ENCODE results near the gene EXOC2.

EXOC2 gene

DNA sequence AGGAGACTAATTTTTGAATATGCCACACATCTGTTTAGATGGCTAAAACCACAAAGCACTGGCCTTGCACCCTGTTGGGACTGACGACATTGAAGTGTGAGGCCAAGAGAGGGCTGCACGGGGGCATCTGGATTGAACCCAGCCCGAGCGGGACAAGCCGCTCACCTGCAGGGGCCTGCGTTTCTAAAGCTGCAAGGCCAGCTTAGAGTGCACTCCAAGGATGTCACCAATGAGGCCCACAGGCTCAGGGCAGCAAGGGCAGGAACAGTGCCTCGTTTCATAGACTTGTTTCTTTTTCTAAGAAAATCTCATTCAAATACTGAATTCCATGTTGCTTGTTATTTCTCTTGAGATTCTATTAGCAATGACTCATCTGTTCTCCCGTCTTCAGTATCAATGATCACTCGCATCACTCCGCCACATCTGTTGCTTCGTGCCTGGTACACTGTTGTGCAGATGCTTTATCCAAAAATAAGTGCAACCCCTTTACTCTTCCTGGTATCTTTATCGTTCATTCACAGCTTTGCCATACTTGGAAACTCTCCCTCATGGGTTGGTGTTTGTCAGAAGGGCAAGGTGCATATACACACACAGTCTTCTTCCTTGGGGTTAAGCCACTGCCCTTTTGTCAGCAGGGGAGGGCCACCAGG lies 181.3 kb downstream of the EXOC2 start:
- peak in 1 of 42 donors; percentile 10 for DNase-seq
- intact Hi-C loops (cut with DNase I): no loop called here

DNA sequence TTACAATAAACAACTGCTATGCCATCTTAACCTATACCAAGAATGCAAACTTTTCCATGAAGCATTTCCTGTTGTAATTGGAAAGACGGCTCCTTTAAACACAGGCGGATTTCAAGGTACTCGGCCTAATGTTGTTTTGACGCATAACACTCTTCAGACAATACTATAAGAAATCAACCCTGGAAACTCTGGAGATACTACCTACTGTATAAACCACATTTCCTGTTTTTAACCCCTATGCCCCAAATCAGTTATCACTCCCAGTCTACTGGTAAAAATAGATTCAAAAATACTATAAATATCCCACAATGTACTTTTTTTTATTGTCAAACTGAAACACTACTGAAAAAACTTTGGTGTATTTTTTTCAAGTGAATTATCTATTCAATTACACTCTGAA lies 183.3 kb downstream of the EXOC2 start:
- intact Hi-C loops (cut with DNase I): no loop called here
- no peak for DNase-seq

DNA sequence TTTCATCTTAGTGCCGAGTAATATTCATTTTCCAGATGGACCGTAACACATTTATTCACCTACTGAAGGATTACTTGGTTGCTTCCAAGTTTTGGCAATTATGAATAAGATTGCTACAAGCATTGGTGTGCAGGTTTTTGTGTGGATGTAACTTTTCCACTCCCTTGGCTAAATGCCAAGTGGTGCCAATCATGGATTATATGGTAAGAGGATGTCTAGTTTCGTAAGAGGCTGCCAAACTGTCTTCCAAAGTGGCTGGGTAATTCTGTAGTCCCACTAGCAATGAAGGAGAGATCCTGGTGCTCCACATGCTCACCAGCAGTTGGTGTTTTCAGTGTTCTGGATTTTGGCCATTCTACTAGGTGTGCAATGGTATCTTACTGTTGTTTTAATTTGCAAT lies 184.3 kb downstream of the EXOC2 start:
- DNase-seq: no peak
- intact Hi-C loops (cut with DNase I): no loop called here

DNA sequence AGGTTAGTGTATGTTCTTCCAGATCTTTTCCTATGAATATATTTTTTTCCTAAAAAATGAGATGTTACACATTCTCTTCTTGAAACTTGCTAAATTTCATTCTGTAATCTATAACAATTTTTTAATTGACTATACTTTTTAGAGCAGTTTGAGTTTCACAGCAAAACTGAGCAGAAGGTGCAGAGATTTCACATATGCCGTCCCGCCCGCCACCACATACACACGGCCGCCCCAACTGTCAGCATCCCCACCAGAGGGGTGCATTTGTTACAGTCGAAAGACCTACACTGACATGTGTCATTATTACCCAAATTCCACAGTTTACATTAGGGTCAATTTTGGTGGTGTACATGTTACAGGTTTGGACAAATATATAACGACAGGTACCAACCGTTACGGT lies 184.9 kb downstream of the EXOC2 start:
- intact Hi-C loops (cut with DNase I): no loop called here
- no peak for DNase-seq

DNA sequence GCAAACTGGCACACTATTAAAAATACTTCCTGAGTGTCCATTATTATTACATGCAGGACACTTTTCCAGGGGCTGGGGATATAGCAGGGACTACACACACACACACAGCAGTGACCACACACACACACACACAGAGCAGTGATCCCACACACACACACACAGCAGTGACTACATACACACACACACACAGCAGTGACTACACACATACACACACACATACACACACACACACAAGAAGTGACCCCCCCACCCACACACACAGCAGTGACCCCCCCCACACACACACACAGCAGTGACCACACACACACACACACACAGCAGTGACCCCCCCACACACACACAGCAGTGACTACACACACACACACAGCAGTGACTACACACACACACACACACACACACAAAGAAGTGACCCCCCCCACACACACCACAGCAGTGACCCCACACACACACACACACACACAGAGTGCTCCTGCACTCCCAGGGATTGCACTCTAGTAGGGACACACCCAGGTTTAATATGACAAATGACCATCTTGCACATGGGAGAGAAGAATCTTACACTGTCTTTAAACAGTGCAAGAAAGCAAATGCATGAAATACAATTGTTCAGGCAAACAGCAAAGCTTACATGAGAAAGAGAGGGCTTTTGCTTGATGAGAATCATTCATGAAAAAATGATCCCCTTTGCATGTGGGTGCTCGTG lies 185.9 kb downstream of the EXOC2 start:
- intact Hi-C loops (cut with DNase I): no loop called here
- no peak for DNase-seq

DNA sequence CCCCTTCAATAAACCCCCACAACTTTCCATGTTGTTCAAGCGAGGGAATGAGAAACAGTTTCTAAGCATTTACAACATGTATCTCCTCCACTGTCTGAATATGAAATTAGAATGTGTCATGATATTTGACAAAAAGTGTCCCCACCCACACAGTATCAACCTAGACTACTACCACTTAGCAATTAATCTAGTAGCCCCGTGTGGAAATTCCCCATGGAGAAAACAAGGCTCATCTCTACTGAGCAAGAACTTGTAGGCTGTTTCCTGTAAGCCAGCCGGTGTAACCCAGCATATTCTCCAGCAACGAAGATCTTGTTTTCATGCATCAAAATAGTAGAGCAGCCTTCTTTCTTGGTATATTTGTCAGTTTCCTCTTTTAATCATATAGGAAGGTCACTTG lies 186.4 kb downstream of the EXOC2 start:
- no peak for DNase-seq
- intact Hi-C loops (cut with DNase I): no loop called here

DNA sequence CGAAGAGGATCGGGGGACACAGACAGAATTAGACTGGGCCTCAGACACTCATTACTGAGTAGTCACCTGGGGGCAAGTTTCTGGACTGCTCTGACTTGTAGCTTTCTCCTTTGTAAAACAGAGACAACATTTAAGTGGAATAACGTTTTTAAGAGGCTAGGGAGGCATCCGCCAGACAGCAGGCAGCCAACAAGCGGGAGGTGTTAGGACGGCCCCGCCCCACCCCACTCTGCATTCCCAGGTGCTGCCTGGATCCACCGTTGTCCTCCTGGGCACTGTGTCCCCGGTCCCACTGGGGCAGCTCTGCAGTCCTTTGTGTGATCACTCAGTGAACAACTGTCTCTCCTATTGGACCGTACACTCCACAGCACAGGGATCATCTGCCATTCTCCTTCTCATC lies 187.6 kb downstream of the EXOC2 start:
- DNase-seq: no peak
- intact Hi-C loops (cut with DNase I): no loop called here

DNA sequence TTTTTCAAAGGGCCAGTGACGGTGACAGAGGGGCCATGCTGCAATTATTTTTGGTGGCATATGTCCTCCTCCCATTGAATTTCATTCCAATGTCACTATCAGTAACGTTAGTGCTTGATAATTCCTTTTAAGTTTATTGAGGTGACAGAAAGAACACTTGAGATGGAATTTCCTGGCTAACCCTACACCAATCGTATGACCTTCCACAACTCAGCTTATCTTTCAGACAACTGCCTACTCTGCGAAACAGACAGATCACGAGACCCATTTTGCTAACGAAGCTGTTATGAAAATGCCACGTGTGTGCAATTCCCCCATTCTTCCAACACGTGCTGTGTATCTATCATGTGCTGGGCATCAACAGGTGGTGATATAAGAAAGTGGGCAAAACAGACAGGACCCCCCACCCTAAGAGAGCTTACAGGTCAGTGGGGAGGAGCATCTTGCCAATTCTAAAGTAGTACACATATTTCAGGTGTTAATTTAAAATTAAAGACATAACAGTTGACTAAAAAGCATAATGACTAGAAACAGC lies 188.4 kb downstream of the EXOC2 start:
- intact Hi-C loops (cut with DNase I): no loop called here
- DNase-seq: no peak

DNA sequence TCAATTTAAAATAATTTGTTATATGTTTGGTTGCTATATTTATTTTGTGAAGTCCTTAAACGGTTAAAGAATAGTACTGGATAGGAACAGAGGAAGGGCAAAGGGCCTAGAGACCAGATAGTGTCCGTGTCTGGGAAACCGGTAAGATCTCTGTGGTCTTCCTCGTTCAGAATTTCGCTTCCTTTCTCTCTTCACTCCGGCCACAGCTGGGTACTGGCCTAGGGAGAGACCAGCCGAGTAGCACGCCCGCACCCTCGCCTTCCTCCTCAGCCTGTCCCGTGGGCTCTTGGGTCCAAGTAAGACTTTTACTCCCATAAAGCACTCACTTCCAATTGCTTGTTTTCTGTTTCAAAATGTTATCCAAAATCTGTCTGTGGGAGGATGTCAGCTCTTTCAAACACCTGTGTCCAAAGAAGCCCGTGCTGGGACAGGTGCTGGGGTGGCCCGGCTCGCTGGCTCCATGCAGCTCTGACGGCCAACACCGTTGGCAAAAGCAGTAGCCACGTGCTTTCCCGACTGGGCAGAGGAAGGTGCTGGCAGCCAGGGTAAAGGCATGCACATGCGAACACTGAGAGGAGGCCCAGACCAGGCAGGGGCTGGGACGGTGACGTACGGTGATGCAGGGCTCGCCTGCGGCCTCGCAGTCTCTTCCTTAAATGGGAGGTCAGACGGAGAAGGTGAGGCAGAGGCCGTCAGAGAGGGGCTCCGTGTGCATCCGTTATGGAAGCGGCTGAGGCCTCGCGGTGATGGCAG lies 189.2 kb downstream of the EXOC2 start:
- no peak for DNase-seq
- intact Hi-C loops (cut with DNase I): no loop called here

DNA sequence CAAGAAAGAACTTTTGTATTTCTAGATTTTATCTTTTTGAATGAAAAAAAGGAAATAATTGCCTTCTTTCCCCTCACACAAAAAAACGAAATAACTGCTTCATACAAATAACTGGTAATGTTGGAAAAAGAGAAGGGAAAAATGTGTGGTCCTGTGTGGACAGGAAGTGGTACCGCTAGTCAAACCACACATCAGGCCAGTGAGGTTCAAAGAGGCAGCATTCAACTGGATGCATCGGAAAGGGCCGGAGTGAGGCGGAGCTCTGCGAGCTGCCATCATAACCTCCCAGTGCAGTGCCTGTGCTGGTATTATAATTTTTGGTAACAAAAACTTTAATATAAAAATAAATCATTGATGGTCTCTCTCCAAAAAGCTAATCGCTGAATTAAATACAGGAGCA lies 190.2 kb downstream of the EXOC2 start:
- no peak for DNase-seq
- intact Hi-C loops (cut with DNase I): no loop called here

DNA sequence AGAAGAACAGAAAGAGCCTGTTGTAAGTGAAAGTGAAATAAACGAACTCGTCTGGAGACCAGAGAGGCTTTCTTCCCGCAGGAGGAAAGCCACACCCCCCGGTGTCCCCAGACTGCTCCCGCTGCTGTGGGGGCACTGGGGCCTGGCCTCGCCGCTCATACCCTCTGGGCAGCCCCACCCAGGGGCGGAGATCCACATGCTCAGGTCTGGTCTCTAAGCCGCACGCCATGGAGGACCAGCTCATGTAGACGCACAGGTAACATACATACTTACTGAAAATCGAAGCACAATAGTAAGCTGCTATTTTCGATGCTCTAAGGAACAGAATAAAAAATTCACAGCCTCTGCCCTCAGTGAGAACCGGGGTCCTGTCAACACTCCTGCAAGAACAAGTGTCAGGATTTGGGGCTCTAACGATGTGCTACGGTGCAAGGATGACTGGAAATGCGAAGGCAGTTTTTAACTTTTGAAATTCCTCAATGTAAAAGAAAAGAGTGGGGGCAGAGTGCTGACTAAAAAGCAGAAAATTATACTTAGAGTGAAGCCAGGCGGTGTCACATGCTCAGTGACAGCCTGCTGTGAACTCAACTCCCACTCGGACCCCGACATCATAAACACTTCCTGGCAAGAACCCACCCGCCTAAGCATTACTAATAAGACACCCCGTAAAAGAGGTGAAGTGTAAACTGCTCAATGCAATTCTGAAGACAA lies 190.9 kb downstream of the EXOC2 start:
- intact Hi-C loops (cut with DNase I): no loop called here
- DNase-seq: peak in 15 of 42 donors; percentile 11 to 68 (median 42)

DNA sequence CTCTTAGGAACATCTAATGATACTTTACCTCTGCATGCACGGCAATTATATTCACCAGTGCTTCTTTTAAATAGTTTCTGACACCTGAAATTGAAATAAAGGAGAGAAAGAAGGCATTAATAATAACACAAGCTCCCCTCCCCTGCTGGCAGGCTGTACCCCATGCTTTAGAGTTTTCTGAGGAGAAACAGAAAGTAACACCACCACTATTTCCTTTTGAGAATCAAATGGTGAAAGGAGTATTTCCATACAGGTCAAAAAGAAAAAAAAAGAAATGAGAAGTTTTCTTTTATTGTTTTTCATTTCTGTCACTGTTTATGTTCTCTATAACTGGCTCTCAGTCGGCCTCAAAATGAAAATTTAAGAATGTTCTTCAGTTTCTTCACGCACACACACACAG lies 193.3 kb downstream of the EXOC2 start:
- intact Hi-C loops (cut with DNase I): no loop called here
- no peak for DNase-seq

DNA sequence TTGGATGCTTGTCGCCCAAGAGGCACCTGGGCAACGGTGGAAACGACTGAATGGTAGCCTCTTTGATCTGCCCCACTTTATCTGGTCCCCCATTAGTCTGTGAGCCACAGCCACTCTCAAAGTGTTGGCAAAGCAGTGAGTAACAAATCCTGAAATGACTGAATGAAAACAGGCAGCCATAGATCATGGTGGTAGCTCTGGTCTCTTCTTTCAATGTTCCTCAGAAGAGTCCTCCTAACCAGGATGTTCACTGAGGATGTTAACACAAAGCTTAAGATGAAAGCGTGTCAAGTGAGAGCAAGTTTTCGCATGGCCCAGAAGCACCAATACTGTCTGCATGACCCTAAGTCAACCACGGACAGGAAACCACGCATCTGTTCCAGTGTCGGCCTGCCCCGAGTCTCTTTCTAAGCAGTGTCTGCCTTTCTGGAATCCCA lies 194.1 kb downstream of the EXOC2 start:
- intact Hi-C loops (cut with DNase I): no loop called here
- no peak for DNase-seq

DNA sequence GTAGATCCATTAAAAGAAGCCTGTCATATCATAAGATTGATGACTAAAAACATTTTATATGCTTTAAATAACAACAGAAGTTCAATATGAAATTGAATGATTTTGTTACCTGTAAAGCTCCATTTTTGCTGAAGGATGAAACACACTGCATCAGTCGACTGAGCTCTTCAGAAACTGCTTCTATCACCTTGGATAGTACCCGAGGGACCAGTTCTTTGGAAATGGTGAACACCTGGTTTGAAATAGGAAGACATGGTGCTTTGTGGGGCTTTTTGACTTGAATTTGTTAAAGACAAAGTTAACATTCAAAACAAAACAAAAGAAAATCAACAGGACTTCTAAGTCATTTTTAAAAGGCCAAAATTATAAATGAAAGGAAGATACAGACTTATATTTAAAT lies 195.7 kb downstream of the EXOC2 start:
- intact Hi-C loops (cut with DNase I): no loop called here
- no peak for DNase-seq

DNA sequence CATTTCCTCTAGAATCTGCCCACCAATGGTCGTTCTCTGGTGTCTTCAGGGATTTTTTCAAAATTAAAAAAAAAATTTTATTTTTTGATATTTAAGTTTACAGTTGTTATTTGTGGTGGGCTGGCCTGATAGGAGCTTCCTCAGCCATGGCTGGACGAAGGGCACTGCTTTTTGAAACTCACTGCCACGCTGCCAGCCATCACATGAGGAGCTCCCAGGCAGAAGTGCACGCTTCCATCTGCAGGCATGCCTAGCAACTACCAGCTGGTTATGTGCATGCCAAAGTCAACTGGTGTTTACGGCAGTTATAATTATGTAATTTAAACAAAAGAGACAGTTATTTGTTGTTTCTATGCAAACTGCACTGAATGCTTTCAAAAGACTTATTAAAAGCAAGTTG lies 196.3 kb downstream of the EXOC2 start:
- DNase-seq: peak in 10 of 42 donors; percentile 22 to 67 (median 40)

DNA sequence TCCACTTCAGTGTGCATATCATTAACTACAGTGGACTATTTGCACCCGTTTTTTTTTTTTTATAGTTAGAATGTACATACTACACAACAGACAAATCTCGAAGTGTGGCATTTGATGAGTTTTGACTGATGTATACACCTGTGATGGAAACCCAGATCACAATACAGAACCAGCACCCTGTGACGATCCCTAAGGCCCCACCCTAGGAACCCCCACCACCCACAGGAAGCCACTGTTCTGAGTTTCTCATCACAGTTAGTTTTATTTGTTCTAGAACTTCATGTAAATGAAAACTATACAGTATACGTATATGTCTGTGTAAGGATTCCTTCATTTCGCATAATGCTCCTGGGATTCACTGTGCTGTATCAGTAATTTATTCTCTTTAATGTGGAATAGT lies 198.5 kb downstream of the EXOC2 start:
- intact Hi-C loops (cut with DNase I): no loop called here
- no peak for DNase-seq

More for the DNA sequence above, 196.3 kb downstream of the EXOC2 start:
- intact Hi-C loops (cut with DNase I): no loop called here

DNA sequence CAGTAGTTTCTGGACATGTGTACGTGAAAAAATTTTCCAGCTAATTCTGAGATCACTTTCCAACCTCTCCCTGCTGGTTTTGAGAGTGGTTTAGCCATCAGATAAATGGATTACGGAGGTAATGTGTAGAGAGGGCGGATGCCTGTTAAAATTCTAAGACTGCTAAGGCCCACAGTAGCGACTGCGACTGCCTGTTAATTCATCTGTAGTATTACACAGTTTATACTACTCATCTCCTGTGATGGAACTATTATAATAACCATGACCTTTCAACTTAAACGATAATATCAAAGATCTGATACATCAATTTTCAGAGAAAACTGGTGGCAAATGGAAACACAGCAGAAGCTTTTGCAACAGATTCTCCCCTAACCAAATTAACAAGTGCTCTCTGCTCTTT lies 199.1 kb downstream of the EXOC2 start:
- intact Hi-C loops (cut with DNase I): no loop called here

DNA sequence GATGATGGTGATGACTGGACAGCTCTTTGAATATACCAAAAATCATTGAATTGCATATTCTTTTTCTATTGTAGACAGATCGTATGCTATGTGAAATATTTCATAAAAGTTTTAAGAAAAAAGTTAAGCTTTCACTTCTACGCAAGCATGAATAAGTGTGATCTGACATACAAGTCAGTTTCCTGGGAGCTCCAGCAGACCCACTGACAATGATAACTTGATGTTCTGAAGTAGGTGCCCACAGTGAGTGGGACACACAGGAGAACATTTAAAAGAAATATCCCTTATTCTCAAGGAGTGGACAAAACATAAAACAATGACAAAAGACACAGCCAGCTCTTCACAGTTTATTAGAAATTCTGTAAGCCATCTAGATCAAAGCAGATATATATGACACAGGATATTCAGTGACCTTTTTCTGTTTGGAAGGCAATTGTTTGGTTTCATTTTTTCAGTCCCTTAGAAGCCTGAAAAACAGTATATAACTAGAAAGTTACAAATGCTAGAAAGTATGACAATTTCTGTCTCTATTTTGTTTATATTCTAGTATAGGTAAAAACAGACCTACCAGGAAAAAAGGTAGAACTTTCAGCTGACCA lies 200.0 kb downstream of the EXOC2 start:
- intact Hi-C loops (cut with DNase I): no loop called here

More for the DNA sequence above, 199.1 kb downstream of the EXOC2 start:
- DNase-seq: no peak

DNA sequence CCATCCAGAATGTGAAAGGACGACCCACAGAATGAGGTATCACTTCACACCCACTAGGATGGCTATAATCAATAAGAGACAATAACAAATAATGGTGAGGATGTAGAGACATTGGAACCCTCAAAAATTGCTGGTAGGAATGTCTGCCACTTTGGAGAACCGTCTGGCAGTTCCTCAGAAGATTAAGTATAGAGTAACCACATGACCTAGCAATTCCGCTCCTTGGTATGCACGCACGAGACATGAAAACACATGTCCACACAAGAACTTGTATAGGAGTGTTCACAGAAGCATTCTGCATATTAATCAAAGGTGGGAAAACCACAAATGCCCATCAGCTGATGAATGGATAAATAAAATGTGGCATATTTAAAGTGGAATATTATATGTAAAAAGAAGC lies 200.8 kb downstream of the EXOC2 start:
- DNase-seq: no peak
- intact Hi-C loops (cut with DNase I): no loop called here

More for the DNA sequence above, 200.0 kb downstream of the EXOC2 start:
- no peak for DNase-seq
